Measurements from ENCODE around the gene ROBO2.

ROBO2 gene

DNA sequence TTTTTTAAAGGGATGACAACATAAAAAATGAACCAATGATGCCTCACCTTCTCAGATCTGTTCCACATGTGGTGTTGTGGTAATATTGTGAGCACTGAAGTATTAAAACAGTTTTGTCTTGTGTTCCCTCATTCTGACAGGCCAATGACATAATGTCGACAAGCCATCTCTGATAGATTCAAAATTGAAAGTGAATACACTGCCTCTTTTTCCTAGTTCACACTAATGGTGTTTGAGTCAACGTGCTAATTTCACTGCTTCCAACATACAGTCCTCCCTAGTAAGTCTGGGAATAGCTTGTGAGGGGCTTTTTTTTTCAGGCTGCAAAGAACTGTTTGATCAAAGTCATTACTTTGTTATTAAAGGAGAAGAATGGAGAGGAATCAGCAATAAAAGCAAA, 82.8 kb downstream of the ROBO2 start:
- no peak for DNase-seq

GRCh38 chr3:77125966-77126365, 86.1 kb downstream of the ROBO2 start:
- DNase-seq: no peak

GRCh38 chr3:77134769-77135168, 94.9 kb downstream of the ROBO2 start:
- no peak for DNase-seq

DNA sequence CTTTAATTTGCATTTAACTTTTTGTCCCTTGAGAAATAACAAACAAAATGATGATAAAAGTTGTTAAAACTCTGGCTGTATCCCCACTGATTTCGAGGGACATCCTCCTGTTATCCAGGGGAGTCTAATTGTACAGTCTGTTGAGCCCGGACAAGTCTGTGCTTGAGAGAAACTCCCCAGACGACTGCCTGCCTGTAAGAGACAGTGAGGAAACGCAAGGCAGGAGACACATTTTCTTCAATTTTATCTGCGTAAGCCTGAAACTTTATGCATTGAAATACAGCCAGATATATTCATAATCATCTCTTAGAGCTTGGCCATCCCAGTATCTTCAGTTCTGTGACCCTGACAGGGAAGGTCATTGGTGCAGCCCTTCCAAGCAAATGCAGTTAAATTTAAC, 97.7 kb downstream of the ROBO2 start:
- no peak for DNase-seq

DNA sequence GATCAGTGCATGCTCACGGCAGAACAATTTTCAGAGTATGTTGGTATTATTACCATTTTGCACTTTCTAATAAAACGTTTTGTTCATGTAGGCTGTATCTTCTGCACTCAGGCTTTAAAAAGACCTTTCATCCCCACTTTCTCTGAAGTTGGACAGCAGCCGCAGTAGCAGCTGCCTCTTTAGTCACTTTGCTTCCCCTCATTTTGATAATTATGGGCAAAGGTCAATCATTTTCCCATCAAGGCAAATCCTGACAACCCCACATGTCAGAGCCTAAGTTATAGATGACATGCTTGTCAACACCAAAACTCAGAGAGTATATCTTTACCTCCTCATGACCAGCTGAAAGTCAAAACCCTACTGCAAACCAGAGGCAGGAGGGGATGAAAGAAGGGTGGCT, 99.7 kb downstream of the ROBO2 start:
- no peak for DNase-seq

DNA sequence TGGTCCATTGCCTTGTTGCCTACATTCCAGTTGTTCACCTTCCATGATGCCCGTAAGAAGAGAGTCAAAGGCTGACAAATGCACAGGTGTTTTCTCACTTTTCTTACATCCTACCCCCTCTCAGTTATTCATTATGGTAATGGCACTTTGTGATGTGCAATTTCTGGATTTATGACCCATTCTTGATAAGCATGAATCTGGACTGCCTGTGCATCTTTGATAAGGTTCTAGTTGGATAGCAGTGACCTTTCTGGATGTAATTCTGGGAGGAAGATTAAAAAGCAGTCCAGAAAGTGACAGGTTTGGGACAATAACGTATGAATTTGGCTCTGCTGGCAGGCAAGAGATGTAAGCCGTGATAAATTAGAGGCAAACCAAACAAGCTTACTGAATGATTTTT, 101.5 kb downstream of the ROBO2 start:
- DNase-seq: no peak

DNA sequence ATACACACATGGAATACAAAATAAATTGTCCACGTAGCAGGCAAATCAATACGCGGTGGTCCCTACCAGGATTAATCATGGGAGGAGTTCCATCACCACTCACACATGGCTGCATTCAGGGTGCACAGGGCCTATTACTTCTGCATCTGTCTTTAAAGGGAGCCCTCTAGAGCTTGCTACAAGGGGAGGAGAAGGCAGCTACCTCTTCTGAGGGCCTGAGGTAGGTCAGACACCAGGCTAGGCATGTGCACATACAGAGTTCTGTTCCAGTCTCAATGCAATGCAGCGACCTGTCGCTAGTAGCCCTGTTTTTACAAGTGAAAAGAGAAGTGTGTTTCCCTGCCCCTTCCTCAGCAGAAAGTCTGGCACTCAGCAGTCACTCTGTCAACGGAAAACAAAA, 102.7 kb downstream of the ROBO2 start:
- no peak for DNase-seq

DNA sequence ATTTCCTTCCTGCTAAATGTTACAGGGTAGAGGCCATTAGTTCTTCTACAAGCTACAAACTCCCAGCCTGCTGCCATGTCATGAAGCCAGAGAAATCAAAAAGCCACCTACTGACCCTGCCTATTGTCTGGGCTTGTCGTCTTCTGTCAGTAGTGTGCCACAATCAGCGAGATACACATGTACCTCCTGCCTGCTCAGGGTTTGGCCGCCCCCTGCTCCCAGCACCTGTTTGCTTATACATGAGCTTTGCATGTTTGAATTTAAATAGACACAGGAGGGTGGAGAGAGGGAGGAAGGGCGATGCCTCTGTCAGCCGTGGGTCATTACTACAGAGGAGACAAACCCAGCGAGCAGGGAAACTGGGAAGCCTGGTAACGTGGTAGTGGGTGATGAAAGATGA, 106.1 kb downstream of the ROBO2 start:
- DNase-seq: no peak

DNA sequence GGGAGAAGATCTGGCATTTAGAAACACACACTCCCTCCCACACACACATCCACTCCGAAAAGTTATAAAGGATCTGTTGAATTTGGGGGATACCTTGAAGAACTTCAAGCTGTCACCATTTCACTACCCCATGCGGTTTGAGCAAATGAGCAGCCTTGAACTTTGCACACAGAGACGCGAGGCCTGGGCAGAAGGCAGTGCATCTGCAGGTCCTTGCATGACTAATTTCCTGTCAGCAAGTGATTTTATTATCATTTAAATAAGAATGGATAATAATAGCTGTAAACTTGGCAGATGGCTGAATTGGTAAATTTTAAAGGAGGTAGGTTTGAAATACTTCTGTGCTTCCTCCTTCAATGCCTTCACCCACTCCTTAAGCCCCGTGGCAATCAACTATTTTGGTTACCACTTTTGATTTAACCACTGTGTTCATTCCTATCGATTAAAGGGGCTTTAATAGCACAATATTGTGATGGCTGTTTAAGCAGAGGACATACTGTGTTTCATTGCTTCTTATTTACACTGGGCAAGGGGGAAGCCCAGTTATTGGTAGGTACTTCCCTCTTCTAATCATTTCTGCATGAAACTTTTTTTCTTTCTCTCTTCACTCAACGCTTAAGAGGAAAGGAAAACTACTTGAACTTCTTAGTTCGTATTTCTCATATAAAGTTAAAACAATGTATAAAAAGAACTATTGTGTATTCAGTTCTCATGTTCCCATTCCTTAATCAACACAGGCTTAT, 108.1 kb downstream of the ROBO2 start:
- DNase-seq: no peak

- DNase-seq: no peak
These were observed 109.5 kb downstream of the ROBO2 start for GRCh38 chr3:77149382-77149781.

DNA sequence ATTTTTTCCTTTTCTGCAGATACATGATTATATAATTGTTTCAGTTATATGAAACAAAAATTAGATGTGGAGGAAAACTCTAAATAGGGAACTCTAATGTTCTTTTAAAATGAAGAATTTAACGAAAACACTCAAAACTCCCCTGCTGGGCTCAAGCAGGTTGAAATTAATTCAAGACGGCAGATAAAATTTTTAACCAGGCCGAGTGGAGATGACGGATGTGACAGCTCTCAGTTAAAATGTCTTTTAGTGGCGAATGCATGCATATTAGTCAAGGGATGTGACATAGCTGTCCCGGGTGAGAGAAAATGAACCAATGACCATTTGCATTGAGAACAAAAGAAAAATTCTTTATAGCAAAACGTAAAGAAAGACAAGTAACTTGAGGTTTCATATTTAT, 110.1 kb downstream of the ROBO2 start:
- DNase-seq: no peak

- no peak for DNase-seq
These were observed 110.9 kb downstream of the ROBO2 start for GRCh38 chr3:77150759-77151158.

GRCh38 chr3:77158730-77159581, 119.1 kb downstream of the ROBO2 start:
- DNase-seq: no peak

DNA sequence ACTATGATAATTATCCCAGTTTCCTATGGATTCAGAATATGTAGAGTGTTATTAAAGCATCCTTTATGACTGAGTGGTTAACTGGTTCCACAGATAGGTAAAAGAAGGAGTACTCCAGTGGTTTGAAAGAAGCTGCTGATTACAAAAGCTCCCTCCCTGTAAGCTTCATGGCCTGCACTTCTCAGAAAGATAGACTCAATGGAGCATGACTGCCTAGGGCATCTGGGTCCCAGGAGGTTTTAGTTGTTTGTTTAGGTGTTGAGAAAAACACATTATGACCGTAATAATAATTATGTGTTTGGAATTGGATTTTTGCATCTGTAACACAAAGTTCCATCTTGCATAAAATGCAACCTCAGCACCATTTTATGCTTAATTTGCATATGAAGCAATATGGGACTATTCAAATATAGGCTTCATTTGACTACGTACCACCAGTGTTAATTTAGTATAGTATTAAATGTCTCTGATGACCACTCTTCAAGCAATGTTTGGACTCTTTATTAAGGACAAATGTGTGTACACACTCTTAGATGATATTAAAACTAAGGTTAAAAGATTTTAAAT, 121.1 kb downstream of the ROBO2 start:
- no peak for DNase-seq

DNA sequence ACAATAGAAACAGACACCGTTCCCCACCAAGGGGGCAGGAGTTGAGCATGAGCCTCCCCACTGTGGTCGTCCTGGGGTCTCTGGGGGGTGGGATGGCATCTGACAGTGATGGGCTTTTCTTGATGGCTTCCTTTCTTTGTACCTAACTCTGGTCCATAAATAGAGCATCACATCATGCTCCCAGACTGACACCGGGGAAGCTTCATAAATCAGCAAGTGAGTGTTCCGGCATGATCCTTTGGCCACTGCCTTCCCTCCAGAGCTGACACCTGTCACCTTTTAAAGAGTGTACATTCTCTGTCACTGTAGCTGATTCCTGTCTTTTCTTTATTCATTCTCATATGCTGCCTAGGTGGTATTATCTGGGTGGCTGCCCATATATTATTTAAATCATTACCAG, 129.9 kb downstream of the ROBO2 start:
- DNase-seq: no peak

GRCh38 chr3:77171026-77171425, 131.1 kb downstream of the ROBO2 start:
- DNase-seq: no peak

GRCh38 chr3:77179762-77180161, 139.9 kb downstream of the ROBO2 start:
- no peak for DNase-seq

DNA sequence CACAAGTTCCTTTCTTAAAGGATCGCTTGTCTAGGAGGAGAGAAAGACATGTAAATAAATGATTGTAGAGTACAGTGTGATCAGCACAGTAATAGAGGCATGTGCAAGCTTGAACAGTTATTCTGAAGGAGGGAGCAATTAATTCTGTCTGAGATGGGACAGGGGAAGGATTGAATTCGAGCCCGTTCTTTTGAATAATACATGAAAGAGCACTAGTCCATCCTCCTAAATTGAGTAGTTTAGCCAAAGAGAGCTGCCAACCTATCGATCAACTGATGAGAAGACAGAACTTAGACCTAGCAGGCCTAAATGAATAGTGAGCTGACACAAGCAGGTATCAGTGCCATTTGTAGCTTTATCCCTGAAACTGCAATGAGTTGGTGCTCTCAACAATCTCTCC, 142.4 kb downstream of the ROBO2 start:
- DNase-seq: no peak

DNA sequence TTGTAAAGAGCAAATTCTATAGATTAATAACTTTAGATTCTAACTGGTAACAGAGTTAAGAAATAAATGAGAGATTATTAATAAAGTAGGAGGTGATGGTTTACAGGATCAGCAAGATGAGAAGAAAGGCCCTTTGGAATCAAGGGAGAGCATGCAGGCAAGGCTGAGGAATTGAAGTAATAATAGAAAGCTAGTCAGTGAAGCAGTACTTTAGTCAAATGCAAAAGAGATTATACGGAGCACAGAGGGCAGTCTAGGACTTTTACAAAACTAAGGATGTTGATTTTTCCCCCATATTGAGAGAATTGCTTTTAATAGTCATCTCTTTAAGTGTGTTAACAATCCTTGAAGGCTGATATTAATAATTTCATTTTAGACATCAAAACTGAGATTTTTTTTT, 146.4 kb downstream of the ROBO2 start:
- no peak for DNase-seq

DNA sequence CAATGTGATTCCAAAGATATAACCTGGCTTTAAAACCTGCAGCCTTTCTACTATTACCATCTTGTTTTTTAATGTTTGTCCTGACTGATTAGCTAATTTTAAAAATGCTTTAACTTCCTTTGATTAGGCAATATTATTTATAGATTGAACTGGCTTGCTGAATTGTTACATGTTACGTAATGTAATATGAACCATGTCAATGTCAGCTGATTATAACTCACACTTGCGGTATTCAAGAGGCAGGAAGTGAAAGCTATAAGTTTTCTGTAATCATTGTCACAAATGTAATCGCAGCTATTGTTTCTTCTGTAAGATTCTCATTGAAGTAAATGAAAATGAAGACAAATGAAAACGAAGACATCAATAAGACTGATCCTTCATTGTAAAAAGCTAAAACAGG, 146.8 kb downstream of the ROBO2 start:
- no peak for DNase-seq

DNA sequence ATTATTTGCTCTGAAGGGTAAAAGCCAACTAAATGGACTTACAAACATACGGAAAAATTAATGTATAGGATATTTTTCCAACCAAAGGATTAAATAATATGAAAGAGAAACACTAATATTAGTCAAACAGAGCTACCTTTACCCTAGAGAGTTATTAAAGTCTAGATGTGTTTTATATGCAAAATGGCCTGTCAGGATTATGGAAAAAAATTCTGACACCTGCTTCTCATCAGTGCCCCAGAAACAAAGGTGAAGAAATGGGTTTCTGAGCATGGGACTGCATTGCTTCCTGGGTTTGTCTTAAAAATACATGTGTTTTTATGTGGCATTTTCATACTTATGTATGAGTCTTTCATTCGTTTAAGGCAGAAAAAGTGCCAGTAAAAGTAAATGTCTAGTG, 148.3 kb downstream of the ROBO2 start:
- DNase-seq: no peak

DNA sequence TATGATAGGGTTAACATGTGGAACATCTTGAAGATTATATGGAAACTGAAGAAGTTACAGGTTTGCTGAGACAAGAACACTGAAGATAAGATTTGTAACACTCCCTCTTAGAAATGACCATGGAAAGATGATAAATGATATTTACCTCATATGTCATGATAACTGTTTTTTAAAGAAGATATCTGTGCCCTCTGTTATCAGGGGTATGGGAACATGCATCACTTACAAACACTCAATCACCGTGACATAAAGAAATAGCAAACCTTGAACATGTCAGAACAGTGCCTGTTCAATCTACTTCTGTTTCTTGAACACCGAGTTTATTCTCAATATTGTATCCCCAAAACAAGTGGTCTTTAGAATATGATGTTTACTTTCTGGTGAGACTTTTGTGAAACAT, 149.4 kb downstream of the ROBO2 start:
- DNase-seq: no peak

DNA sequence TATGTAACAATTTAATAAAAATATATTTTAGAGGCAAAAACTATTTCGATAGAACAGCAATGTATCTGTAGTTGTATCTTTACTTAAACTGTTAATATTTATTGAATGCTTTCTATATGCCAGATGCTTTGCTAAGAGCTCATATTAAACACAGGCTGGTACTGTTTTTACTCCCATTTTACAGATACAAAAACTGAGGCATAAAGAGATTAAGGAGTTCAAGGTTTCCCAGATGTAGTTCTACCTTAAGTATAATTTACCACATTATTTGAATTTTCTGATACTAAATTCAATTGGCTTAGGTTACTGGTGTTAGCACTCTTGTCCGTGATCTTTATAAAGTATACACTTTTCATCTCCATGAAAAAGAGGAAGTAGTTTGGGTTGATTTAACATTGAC, 149.8 kb downstream of the ROBO2 start:
- no peak for DNase-seq

DNA sequence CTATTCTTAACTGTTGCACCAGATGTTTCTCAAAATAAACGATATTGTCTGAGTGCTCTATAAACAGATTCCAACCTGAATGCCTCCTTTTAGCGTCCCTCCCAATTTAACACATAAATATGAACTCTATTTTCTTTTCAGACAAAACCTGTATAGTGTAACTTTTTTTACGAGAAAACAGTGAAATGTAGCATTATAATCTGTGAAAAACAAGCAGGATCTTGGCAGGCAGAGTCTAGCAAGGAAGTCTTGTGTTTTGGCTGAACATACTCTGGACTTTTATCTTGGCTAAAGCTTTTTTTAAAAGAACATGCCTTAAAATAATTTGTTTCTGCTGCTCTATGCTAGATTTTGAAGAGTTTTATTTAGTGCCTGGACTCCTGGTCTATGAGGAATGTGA, 150.5 kb downstream of the ROBO2 start:
- DNase-seq: no peak
